Central memory CD8-positive, alpha-beta T cell (primary cell): ENCODE results near the gene SLC7A6OS.

Experiments
- ATAC-seq: fragments of 150-1000 bp; cut with Tn5 transposase; replicated peaks from 2 replicates; pipeline ENCODE4 v1.10.0; 2022; ENCODE audit warnings: mild to moderate bottlenecking, moderate FRiP score, moderate number of reproducible peaks; ENCODE audit not compliant: poor library complexity, severe bottlenecking; ENCODE audit errors: extremely low read depth
- DNase-seq, 2 donors: peaks; one replicate each; pipeline ENCODE4 v3.0.0; 2021; ENCODE audit warnings: low spot score in 2 of 2
- H3K27ac Mint-ChIP-seq: one replicate; pipeline ENCODE4 v1.8.0; 2022; ENCODE audit warnings: low read depth, mild to moderate bottlenecking, moderate library complexity, mixed read lengths
- H3K27me3 Mint-ChIP-seq: one replicate; pipeline ENCODE4 v1.8.0; 2022; ENCODE audit warnings: mixed read lengths
- H3K36me3 Mint-ChIP-seq: one replicate; pipeline ENCODE4 v1.8.0; 2022; ENCODE audit warnings: mild to moderate bottlenecking, moderate library complexity, mixed read lengths; ENCODE audit not compliant: insufficient read depth
- H3K4me1 Mint-ChIP-seq: one replicate; pipeline ENCODE4 v1.8.0; 2022; ENCODE audit warnings: mixed read lengths
- H3K4me3 Mint-ChIP-seq: one replicate; pipeline ENCODE4 v1.8.0; 2022; ENCODE audit warnings: mild to moderate bottlenecking, moderate library complexity, mixed read lengths
- H3K9me3 Mint-ChIP-seq: one replicate; pipeline ENCODE4 v1.8.0; 2022; ENCODE audit warnings: mixed read lengths

Gene SLC7A6OS

DNA sequence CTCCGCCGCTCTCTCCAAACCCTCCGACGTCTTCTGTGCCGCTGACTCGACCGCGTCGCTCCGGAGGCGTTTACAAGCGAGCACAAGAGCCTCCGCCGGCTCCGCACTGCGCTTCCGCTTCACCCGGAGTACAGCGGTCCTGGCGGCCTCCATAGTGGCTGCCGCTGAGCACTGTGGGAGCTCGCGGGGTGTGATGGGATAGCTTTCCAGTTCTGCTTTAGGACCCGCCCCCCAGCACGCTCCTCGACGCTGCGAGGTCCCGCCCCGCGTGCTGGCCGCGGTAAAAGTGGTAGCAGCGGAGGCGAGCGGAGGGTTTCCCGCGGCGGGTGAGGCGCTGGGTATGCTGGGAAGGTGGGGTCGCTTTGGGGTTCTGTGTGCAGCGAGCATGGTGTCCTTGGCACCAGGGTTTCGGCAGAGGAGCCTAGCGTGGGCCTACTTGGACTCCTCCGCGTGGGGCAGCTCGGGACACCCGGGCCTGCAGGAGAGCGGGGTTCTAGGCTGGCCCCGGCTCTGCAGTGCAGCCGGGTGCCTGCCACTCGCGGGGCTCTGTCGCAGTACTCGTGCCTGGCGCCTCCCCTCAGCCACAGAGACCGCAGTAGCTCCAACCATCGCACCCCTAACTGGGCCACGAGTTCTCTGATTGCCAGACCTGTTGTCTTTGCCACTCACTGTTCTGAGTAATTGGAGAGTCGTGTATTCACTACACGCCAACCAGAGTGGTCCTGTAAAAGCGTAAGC is at the start of gene SLC7A6OS, which contains the start of gene PRMT7:
Gene SLC7A6OS (minus strand): TSS at position 173 of the 738 bp plus-strand sequence. CDS start 20 bp downstream, at position 153.
Gene PRMT7 (plus strand): TSS at position 246 of the 738 bp plus-strand sequence. CDS start 4,961 bp downstream, outside the sequence.
- DNase-seq, result peak; percentile 71 to 83
- H3K4me3 Mint-ChIP-seq, result peak within 1 kb of the TSS; percentile 98
- peaks cover 51% of the 10 kb centered on the region for H3K4me1 Mint-ChIP-seq
- peaks cover 42% of the 10 kb centered on the region for H3K36me3 Mint-ChIP-seq
- peak; percentile 98 for ATAC-seq
- no peaks in the 10 kb centered on the region for H3K9me3 Mint-ChIP-seq
- peak within 1 kb of the TSS; percentile 96 for H3K27ac Mint-ChIP-seq
- no peaks in the 10 kb centered on the region for H3K27me3 Mint-ChIP-seq

DNA sequence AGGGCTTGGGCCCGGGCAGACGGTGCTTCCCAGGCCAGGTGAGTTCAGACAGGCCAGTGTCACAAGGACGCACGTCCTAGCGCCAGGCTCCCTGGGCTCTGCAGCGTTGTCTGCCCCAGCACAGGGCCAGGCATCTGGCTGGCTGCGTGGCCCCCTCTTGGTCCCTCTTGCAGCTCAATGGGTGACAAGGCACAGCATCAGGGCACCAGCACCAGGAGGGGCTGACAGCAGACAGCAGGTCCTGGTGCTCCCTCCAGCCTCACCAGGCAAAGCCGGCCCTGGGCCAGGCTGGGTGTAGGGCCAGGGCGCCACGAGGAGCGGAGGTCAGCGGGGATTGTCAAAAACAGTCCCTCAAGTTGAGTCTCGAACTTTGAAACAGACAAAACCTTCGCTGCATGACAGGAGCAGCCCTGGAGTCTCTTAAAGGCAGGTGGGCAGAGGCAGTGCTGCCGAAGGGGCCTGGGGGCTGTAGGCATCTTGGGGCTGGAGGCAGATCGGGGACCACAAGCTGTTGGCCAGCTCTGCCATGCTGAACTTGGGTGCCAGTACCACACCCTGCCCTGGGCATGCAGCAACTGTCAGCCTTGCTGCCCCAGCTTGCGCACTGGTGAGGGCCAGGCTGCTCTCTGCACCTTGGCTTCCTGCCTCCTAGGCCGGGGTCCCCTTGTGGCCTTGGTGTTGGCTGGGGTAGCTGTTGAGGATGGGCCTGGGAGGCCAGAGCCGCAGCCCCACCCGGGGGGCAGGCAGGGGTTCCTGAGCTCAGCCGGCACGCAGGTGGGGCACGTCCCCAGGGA is 48.8 kb upstream of the SLC7A6OS start:
- Mint-ChIP-seq H3K4me1 (peaks cover 32% of the 10 kb centered on the region), H3K36me3 (peaks cover 7% of the 10 kb centered on the region), H3K27ac (no peak overlapping the region), H3K9me3 (no peaks in the 10 kb centered on the region), H3K4me3 (no peak overlapping the region), H3K27me3 (no peaks in the 10 kb centered on the region)
- ATAC-seq (no peak), DNase-seq (no peak)

DNA sequence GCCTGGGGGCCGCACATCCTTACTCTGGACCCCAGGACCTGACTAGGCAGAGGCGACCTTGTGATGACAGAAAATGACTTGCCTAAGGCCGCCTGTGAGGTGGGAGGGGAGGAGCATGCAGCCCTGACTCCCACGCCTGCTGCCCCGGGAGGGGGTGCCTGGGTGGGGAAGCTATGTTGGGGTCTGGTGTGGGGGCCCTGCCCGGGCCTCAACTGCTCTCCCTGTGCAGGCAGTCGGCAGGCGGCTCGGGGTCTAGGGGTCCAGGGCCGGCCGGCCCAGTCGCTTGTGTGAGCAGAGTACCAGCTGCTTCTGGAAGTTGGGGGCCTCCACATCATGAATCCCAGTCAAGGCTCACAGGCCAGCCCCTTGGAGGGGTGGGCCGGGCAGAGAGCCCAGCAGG is 48.2 kb upstream of the SLC7A6OS start:
- ATAC-seq (no peak), DNase-seq (no peak)
- Mint-ChIP-seq H3K27me3 (no peaks in the 10 kb centered on the region), H3K36me3 (peaks cover 12% of the 10 kb centered on the region), H3K4me3 (no peak overlapping the region), H3K27ac (no peak overlapping the region), H3K9me3 (no peaks in the 10 kb centered on the region), H3K4me1 (peaks cover 39% of the 10 kb centered on the region)

DNA sequence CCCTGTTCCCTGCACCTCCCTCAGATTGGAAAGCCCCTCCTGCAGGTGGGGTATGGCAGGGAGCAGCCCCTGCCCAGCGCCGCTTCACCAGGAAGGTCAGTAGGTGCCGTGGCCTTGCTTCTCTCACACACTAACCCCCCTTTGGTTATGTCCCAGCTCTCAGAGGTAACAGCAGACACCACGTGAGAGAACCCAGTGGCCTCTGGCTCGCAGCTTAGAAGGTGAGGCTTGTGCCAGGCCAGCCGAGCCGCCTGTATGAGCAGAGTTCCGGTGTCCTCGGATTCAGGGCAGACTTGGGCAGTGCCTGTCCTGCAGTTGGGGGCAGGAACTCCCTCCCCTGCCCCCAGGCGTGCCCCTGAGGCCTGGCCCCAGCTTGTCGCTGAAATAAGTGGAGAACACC is 47.2 kb upstream of the SLC7A6OS start:
- H3K4me3 Mint-ChIP-seq, result peak overlapping the region; percentile 75

DNA sequence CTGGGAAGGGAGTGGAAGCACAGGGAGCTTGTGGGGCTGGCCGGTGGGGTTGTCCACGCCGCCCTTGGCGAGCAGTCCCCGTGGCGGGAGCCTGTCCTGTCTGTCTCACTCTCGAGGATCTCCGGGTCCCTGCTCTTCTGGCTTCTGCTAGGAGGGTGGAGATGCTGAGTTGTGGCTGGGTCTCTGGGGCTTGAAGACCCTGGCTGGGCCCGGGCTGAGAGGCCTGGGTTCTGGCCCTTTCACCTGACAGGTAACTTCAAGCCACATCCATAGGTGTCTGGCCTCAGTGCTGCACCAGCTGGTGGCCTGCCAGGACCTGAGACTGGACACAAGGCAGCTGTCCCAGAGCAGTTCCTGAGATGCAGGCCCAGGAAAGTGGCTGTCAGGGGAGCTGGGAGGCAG is 46.8 kb upstream of the SLC7A6OS start:
- H3K4me3 Mint-ChIP-seq, result peak overlapping the region; percentile 75
- no peaks in the 10 kb centered on the region for H3K9me3 Mint-ChIP-seq
- peaks cover 17% of the 10 kb centered on the region for H3K36me3 Mint-ChIP-seq
- peaks cover 39% of the 10 kb centered on the region for H3K4me1 Mint-ChIP-seq
- DNase-seq, result no peak
- no peak overlapping the region for H3K27ac Mint-ChIP-seq
- no peak for ATAC-seq
- H3K27me3 Mint-ChIP-seq, result no peaks in the 10 kb centered on the region

More for the DNA sequence above, 47.2 kb upstream of the SLC7A6OS start:
- no peak overlapping the region for H3K27ac Mint-ChIP-seq
- ATAC-seq (no peak), DNase-seq (no peak)
- H3K27me3 Mint-ChIP-seq, result no peaks in the 10 kb centered on the region
- no peaks in the 10 kb centered on the region for H3K9me3 Mint-ChIP-seq
- H3K36me3 Mint-ChIP-seq, result peaks cover 14% of the 10 kb centered on the region
- peaks cover 39% of the 10 kb centered on the region for H3K4me1 Mint-ChIP-seq

DNA sequence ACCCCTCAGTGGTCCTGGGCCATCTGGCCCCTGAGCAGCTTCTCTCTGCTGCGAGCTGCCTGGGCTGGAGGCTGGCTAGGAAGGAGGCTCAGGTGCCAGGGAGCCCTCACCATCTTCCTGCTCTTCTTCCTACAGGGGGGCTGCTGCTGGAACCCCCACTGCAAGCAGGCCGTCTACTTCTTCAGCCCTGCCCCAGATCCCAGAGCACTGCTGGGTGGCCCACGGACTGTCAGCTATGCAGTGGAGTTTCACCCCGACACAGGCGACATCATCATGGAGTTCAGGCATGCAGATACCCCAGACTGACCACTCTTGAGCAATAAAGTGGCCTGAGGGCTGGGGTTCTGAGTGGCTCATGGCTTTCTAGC is 46.2 kb upstream of the SLC7A6OS start:
- no peaks in the 10 kb centered on the region for H3K9me3 Mint-ChIP-seq
- H3K27me3 Mint-ChIP-seq, result no peaks in the 10 kb centered on the region
- peaks cover 19% of the 10 kb centered on the region for H3K36me3 Mint-ChIP-seq
- peaks cover 39% of the 10 kb centered on the region for H3K4me1 Mint-ChIP-seq
- H3K27ac Mint-ChIP-seq, result peak overlapping the region; percentile 78
- DNase-seq, result no peak
- H3K4me3 Mint-ChIP-seq, result peak overlapping the region; percentile 75
- ATAC-seq, result no peak

DNA sequence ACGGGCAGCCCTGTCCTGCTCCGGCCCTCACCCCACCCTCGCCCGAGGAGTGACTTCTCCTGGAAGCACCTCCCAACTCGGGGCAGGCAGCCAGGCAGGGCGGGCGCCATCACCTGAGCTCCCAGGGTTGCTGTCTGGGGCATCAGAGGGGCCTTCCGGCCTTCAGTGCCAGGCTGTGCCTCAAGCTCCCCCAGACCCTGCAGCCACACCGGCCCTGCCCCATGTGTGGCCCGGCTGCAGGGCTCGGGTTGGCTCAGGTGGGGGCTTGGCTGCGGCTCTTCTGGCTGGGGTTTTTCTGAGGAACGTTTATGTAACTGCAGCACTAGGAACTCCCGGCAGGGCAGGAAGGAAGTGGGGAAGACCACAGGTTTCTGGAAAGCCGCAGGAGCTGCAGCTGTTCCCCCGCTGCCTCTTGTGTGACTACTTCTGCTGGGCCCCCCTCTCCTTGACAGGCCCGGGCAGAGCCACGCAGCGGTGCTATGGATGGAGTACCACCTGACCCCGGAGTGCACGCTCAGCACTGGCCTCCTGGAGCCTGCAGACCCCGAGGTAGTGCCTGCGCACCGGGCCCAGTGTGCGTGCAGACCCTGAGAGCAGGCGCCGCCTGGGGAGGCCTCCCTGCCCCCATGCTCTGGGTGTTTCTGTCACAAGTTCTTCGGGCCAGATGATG is 45.6 kb upstream of the SLC7A6OS start:
- Mint-ChIP-seq H3K27ac (peak overlapping the region; percentile 78), H3K4me3 (peak overlapping the region; percentile 75), H3K9me3 (no peaks in the 10 kb centered on the region), H3K4me1 (peaks cover 39% of the 10 kb centered on the region), H3K36me3 (peaks cover 21% of the 10 kb centered on the region), H3K27me3 (no peaks in the 10 kb centered on the region)
- ATAC-seq (peak; percentile 89), DNase-seq (peak; percentile 47 to 63)

DNA sequence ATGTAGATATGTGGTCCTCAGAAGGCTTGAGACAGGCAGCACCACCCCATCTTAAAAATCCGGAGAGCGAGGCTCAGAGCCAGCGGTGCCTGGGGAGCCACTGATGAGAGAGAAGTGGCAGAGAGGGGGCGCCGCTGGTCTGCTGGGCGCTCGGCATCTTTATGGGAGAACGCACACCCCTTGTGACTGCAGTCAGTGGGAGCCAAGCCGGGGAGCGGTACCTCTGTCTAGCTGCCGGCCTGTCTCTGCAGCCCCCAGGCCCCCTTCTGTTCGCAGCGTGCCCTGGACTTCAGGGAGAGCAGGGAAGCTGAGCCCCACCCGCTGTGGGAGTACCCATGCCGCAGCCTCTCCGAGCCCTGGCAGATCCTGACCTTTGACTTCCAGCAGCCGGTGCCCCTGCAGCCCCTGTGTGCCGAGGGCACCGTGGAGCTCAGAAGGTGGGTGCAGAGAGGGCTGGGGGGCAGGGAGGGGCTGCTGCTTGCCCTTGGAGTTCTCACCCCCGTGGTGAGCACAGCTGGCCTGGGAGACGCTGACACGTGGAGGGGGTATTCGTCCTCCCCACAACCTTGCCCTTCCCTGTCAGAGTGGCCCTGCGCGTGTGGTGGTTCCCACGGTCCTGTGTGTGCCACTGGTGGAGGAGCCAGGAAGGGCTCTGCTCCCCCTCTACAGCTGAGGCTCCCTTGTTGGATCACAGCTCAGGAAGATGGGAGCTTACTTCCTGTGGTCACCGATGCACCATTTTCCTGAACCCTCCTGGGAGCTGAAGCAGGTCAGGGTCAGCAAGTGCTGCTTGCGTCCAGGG is 44.9 kb upstream of the SLC7A6OS start:
- Mint-ChIP-seq H3K36me3 (peaks cover 21% of the 10 kb centered on the region), H3K27me3 (no peaks in the 10 kb centered on the region), H3K4me3 (peak overlapping the region; percentile 75), H3K9me3 (no peaks in the 10 kb centered on the region), H3K27ac (peak overlapping the region; percentile 78), H3K4me1 (peaks cover 39% of the 10 kb centered on the region)
- no peak for DNase-seq
- ATAC-seq, result no peak

DNA sequence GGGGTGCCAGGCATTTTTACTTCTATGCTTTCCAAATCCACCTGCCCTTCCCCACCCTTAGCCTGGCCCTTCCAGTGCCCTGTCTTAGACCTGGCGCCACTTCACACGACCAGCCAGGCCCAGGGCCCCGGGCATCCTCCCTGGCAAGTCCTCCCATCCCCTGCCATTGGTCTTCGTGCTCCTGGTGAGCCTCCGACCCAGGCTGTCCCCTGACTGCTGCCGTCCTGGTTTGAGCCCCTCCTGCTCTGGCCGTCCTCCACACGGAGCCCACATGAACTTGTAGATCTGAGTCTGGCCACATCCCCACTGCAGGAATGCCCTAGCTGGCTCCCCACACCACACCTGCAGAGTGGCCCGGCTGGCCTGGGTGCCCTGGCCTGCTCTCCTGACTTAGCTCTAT is 44.1 kb upstream of the SLC7A6OS start:
- DNase-seq (no peak), ATAC-seq (no peak)
- Mint-ChIP-seq H3K27ac (peak overlapping the region; percentile 55), H3K9me3 (no peaks in the 10 kb centered on the region), H3K27me3 (no peaks in the 10 kb centered on the region), H3K36me3 (peaks cover 24% of the 10 kb centered on the region), H3K4me1 (peaks cover 34% of the 10 kb centered on the region), H3K4me3 (peak overlapping the region; percentile 75)

DNA sequence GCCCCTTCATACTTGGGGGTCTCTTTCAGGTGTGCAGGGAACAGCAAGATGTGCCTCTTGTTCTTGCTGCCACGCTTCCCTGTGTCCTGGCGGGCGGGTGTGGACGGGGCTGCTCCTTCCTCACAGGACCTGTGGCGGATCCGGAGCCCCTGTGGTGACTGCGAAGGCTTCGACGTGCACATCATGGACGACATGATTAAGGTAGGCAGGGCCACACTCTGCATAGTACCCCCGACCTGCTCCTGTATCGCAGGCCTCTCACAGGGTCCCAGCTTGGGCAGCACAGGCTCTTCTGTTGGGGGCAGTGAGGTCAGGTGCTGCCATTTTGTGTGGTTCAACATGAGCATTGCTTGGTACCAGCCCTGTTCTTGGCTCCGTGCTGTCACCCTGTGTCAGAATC is 42.6 kb upstream of the SLC7A6OS start:
- H3K27me3 Mint-ChIP-seq, result no peaks in the 10 kb centered on the region
- ATAC-seq (no peak), DNase-seq (no peak)
- no peaks in the 10 kb centered on the region for H3K9me3 Mint-ChIP-seq
- no peak overlapping the region for H3K4me3 Mint-ChIP-seq
- peaks cover 37% of the 10 kb centered on the region for H3K36me3 Mint-ChIP-seq
- H3K4me1 Mint-ChIP-seq, result peaks cover 34% of the 10 kb centered on the region
- no peak overlapping the region for H3K27ac Mint-ChIP-seq

DNA sequence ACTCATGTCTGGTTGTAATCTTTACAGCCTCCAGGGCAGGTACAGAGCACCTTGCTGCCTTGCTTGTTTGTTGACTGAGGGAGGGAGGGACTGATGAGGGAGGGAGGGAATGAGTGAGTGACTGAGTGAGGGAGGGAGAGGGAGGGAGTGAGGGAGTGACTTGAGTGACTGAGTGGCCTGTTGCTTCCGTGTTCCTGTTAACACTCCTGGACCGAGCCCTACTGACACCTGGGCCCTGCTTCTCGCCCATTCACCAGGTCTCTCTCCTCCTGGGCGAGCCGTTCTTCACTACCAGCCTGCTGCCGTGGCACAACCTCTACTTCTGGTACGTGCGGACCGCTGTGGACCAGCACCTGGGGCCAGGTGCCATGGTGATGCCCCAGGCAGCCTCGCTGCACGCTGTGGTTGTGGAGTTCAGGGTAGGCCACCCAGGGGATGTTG is 41.3 kb upstream of the SLC7A6OS start:
- no peak overlapping the region for H3K27ac Mint-ChIP-seq
- H3K36me3 Mint-ChIP-seq, result peaks cover 45% of the 10 kb centered on the region
- ATAC-seq, result no peak

DNA sequence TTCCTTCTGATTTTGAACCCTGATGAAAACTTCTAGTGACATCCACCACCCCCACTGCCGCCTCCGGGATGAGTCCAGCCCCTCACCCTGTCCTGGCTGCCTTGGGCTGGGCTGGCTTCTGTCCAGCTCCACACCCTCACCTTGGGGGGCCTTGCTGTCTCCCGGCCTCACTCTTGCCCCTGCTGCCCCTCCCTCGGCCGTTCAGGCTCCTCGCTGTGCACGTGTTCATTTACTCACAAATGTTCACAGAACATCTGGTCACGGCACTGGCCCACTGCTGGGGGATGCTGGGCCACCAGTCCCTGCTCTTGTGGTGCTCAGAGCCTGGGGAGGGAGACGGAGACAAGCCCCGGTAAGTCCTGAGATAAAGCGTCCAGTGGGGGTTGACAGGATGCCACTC is 40.7 kb upstream of the SLC7A6OS start:
- ATAC-seq (no peak), DNase-seq (no peak)
- Mint-ChIP-seq H3K9me3 (no peaks in the 10 kb centered on the region), H3K36me3 (peaks cover 47% of the 10 kb centered on the region), H3K27ac (no peak overlapping the region), H3K27me3 (no peaks in the 10 kb centered on the region), H3K4me1 (peaks cover 31% of the 10 kb centered on the region), H3K4me3 (no peak overlapping the region)

More for the DNA sequence above, 41.3 kb upstream of the SLC7A6OS start:
- H3K9me3 Mint-ChIP-seq, result no peaks in the 10 kb centered on the region
- DNase-seq, result no peak
- H3K27me3 Mint-ChIP-seq, result no peaks in the 10 kb centered on the region
- peaks cover 31% of the 10 kb centered on the region for H3K4me1 Mint-ChIP-seq
- no peak overlapping the region for H3K4me3 Mint-ChIP-seq
